GM18498 (cell line): ENCODE results near the gene RHBG.

Source experiments
- ATAC-seq: cut with Tn5 transposase; IDR thresholded peaks from one replicate; pipeline ENCODE4 v1.9.1; 2021; ENCODE audit warnings: mild to moderate bottlenecking, moderate library complexity; ENCODE audit not compliant: unreplicated experiment

Gene RHBG

GRCh38 chr1:156422602-156423091 is 53.6 kb downstream of the RHBG start:
- ATAC-seq = no peak

DNA sequence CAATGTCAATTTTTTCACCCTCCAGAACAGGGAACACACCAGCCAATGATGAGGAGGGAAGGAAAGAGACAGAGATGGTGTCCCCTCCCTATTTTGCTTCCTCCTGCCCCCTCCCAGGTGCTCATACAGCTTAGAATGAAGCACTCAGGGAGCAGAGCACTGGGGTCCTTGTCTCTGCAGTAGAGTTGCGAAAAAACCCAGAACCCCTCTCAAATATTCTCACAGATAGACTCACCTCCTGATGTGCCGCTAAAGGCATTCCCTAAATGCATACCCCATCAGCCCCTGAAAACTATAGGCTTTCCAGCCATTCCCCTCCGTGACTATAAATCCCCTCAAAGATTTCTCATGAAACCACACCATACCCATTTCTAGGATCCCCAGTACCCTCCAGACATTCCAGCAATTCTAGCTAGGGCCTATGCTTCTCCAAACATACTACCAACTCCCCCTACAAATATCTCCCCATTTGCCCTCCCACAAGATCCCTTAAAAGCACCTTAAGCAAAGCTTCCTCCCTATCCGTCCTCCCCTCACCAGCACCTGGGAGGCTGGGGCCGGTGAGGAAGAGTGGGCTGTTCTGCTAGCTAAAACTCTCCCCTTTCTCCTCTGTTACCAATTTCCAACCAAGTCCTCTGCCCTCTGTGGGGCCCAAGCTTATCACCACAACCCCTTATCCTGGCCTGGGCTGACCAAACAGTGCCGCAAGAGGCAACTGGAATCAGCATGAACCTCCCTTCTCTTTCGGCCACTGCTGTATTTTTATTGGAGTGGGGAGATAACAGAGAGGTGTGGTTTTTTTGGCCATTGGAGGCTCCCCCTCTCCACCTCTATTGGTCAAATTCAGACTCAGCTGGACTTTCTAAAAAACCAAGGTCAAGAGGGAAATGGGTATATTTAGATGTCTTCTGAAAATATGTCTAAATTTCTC is 54.7 kb downstream of the RHBG start:
- no peak for ATAC-seq

DNA sequence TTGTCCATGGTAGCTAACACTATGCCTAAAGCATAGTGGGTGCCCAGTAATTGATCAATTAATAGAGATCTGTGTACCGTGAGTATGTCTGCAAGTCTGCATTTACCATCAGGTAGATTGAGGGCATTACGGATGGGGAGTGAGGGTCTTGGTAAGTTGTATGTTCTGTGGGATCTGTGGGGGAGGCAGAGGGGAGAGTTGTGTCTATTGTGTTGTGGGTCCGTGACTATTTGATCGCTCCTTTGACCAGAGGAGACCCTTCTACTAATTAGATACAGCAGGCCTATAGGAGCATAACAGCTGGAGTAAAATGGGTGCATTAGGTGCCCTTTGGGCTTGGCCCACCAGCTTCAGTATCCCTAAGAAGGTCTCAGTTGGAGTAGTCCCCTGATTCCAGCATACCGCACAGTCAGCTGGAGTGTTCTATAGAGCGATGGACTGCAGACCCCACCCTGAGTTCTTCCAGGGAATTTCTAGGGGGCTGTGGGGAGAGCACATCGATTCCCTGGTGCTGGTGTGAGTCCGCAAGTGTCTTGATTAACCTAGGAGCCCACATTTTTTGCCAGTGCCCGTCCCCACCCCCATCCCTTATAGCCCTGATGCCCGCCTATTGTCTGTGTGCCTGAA is 55.9 kb downstream of the RHBG start:
- no peak for ATAC-seq

GRCh38 chr1:156425943-156426342 is 56.9 kb downstream of the RHBG start:
- no peak for ATAC-seq

- ATAC-seq = no peak
Measured at GRCh38 chr1:156427957-156428356, 58.9 kb downstream of the RHBG start.

- no peak for ATAC-seq
Measured at GRCh38 chr1:156428746-156429288, 59.8 kb downstream of the RHBG start.

DNA sequence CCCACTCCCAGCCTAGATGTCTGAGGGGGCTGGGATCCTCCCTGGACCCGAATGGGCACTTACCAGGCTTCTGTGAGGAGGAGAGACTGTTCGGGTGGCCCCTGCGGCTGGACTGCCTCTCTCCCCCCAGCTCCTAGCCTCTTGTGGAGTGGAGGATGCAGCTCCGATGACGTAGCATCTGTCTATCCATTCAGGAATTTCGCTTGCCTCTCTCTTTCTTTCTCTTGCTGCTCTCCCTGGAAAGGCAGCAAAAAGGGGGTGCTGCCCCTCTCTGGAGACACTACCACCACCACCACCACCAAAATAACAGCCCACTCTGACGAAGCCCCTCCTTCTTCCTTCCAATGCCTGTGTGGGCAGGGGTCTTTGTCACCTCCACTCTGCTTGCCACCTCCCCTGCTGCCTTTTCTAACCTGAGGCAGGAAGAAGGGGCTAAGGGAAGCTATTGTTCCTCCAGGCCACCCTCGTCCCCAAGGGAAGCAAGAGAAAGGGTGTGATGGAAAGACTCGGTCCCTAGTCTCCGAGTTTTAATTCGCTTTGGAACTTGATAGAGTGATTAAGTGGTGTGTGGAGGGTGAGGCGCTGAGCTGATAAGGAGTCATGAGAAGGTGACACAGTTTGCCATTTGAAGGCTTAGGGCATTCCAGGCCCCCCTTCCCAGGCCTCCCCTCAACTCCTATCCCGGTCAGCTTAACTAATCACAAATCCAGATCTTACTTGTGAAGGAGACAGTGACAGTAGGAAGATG is 60.5 kb downstream of the RHBG start:
- ATAC-seq = no peak

DNA sequence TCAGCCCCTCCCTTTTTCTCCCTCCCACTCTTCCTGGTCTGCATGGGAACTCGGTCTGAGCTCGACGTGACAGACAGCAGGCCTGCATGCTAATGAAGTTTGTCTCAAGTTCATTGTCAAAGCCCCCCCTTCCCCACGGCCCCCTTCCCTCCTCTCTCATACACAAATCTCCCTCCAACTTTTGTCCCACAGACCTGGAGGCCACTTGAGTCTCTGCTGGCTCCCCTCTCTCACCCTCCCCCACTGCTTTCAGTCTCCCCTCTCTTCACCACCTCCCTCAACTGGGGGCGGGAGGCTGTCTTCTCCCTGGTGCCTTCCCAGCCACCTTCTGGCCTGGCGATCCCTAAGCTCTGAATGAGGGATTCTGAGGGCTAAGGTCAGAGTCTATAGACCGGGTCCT is 61.3 kb downstream of the RHBG start:
- no peak for ATAC-seq

- ATAC-seq = no peak
Measured at GRCh38 chr1:156430866-156431265, 61.9 kb downstream of the RHBG start.

- no peak for ATAC-seq
Measured at GRCh38 chr1:156431366-156431765, 62.4 kb downstream of the RHBG start.

DNA sequence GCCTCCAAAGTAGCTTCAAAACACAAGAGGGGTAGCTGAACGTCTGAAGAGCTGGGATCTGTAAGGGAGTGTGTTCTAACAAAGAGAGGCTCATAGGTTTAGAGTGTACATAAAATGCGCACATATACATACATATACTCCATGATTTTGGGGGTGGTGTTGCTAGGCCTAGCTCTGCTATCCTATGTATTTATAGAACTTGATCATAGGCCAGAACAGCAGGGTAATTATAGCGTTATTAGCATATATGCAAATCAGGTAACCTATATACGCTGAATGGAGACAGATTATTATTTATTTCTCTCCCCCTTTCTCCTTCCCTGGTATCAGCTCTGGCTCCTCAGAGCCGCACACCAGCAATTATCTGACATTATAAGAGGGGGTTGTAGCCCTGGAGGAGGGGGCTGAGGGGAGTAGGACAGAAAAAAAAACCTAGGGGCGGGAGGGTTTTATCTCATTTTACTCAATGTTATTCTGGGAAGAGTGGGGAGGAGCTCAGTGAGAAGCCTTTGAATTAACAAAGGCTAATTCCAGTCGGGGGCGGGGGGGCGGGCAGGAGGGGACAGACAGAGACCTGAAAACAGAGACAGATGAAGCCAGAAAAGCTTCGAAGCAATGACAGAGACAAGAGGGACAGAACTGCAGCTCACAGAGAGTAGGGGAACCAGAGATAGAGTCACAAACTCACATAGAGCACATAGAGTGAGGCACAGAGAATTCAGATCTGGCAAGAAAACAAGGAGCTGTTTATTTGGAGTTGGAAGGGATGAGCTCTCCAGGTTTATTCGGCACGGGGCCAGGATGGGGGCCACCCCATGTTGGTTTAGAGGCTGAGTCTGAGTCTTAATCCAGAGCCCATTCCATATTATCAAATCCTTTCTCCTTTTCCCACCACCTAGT is 63.0 kb downstream of the RHBG start:
- no peak for ATAC-seq

DNA sequence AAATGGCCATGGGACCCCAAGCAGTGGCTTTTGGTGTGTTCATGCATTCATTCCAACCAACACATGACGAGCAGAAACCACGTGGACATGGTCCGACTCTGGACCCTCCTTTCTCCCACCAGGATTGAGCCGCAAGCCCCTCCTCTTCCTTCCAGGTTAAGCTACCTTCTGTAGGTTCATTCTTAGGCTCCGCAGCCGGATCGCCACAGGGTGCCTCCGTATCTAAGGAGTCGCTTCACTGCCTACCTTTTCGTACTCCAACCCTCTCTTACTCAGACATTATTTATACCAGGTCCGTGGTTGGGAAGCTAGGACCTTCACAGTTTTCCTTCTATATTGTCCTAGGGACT is 63.6 kb downstream of the RHBG start:
- ATAC-seq = no peak

DNA sequence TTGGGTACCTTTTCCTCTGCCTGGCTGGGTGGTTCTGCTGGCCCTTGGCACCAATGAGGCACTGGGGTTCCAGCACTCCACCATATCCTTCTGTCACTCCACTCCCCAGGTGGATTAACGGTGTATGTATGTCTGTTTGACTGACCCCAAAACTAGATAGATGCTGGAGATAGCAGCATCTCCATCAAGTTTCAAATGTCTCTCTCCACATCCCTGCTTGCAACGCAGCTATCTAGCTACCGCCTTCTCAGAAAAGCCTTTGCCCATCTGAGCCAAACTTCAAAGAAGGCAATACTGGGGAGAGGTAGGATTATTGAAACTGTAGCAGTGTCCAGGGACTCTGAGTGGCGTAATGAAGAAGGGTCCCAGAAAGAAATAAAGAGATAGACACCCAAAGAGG is 64.0 kb downstream of the RHBG start:
- no peak for ATAC-seq

DNA sequence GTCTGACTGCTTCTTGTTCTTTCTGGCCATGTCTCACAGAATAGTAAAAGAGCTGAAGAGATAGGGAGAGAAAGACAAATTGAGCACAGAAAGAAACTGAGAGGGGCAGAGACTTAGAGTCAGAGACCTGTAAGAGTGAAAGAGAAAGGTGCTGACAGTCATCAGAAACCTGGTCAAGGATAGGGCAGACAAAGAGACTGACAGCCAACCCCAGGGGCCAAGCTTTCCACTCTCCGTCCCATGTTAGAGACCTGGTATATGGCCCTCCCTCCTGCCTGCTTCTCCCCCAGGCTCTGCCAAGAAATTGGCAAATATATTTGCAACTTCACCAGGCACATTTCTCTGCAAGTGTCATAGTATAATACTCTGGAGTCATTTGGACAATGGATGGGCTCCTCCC is 64.6 kb downstream of the RHBG start:
- peak; percentile 55 for ATAC-seq
